Limb (tissue), 2 donors: ENCODE results near the gene FER1L5.

Experiments
- DNase-seq, 2 donors: peaks; one replicate each; pipeline ENCODE4 v3.0.0-alpha.2; 2016; ENCODE audit errors: extremely low spot score in 2 of 2

The FER1L5 gene

GRCh38 chr2:96680561-96681141, 38.1 kb downstream of the FER1L5 start:
- DNase-seq = no peak

GRCh38 chr2:96681540-96681939, 39.0 kb downstream of the FER1L5 start:
- DNase-seq = no peak

GRCh38 chr2:96683307-96683706, 40.7 kb downstream of the FER1L5 start:
- DNase-seq = no peak

- DNase-seq = no peak
Observed at GRCh38 chr2:96683972-96684820, 41.6 kb downstream of the FER1L5 start.

- no peak for DNase-seq
Observed at GRCh38 chr2:96684883-96685576, 42.5 kb downstream of the FER1L5 start.

DNA sequence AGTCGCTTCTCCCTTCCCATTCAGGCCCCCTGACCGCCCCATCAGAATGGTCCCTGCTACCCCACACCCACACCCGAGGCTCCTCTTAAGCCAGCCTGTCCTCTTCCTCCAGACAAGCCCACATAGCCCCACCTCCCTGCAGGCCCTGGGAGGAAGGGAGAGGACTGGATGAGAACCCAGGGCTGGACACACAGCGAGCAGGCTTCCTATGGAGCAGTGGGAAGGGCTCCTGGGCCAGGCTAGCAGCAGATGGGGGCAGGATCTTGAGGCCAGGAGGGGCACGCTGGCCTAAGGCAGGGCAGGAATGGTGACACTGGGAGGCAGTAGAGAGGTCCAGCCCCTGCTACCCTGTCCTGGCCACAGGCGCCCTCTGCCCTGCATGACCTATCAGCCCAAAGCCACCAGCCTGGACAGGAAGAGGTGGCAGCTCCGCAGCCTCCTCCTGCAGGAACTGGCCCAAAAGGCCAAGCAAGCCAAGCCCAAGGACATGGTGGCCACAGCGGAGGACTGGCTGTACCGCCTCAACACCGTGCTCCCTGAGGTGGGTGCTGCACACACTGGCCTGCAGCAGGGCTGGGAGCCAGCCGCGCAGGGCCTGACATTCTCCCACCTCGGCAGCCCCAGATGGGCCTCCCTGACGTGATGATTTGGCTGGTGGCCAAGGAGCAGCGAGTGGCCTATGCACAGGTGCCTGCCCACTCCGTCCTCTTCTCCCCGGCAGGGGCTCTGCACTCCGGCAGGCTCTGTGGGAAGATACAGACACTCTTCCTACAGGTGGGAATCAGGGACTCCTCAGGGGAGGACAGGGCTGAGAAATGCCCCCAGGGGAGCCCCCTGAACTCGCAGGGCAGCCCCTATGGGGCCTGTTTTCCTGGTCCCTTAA, 43.3 kb downstream of the FER1L5 start:
- peak in 1 of 2 donors; percentile 70 for DNase-seq

DNA sequence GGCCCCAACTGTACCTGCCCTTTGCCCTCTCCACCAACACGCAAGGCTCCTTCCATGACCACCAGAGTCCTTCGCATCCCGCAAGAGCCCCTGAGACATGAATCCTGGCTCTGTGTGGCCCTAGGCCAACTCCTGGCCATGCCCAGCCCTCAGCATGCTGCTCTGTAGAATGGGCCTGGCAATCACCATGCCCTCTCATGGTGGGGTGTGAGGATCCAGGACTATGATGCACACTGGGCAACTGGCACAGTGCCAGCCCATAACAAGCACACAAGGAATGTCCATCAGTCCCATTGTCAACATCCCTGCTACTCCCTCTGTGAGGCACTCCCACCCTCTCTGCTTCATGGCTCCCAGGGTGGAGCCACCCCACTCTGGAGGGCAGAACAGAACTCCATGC, 44.7 kb downstream of the FER1L5 start:
- no peak for DNase-seq

- DNase-seq = no peak
Observed at GRCh38 chr2:96687711-96688640, 45.4 kb downstream of the FER1L5 start.

DNA sequence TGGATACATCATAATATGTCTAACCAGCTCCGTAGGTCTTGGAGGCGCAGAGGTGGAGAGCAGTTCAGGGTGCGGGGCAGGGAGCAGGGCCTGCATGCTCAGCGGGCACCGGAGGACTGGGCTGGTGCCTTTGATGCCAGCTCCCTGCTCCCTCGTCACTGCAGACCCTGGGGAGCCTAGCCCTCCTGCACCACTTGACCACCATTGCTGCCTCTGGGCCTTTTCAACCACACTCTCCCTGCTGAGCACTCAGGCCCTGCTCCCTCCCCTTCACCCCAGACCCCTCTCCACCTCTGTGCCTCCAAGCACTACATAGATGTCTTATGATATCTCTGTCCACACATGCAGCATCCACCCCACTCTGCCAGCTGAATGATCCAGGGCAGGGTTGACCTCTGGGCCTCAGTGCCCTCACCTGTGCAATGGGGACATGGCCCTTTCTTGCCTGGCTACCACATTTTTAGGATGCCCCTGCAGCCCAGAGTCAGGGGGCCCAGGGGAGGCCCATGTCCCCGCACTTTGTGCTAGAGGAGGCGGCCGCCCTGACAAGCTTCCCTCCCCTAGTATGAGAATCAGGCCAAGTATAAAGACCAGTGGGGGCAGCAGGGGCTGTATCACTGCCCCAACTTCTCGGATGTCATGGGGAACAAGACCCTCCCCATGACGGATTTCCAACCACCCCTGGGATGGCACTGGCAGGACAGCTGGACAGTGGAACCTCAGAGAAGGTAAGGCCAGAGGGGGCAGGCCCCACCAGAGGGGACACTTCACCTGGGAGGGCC, 46.3 kb downstream of the FER1L5 start:
- DNase-seq = no peak

DNA sequence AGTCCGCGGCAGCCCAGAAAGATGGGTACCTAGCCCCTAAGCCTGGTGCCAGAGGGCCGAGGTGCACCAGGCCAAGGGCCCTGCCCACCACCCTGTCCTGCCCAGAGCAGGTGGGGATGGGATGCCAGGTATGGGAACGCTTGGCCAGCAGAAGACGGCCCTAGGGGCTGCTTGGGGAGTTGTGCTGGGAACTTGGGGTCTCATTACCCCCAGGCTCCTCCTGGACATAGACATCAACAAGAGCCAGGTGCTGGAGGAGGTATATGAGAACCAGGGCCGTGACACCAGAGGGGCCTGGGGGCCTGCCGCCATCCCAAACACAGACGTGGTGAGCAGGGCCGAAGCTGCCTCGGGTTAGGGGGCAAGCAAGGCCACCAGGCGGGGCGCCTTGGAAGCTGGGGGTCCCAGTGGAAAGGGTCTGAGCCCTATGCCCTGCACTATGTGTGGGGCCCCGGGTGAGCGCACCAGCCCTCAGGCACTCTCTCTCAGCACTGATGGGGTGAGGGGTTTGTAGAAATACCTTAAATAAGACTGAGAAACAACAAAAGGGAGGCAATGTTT, 46.9 kb downstream of the FER1L5 start:
- DNase-seq = no peak

DNA sequence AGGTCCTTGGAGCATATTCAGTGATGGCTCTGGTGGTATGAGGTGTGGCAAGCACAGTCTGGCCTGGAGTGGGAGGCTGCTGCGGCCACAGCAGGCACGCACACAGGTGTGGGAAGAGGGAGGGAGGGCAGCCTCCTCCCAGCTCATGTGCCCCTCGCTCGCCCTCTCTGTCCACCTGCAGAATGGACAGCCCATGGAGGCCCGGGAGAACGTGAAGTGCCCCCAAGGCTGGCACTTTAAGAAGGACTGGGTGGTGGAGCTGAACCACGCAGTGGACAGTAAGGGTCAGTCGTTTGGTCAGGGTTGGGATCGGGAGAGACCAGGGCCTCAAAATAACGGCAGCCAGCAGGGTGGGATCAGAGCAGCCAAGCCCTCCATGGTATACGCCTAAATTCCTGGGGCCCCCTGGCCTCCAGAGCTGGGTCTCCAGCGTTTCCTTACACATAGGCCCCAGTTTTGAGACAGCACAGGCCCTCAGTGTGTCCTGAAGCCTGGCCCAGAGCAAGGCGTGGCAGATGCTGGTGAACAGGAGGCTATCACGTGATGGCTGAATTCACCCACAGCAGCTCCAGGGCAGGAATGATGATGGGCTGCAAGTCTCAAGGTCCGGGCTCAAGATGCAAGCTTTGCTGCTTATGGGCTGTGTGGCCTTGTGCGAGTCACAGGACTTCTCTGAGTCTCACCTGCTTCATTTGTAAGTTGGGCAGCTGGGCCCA, 47.9 kb downstream of the FER1L5 start:
- no peak for DNase-seq

GRCh38 chr2:96691022-96691612, 48.6 kb downstream of the FER1L5 start:
- no peak for DNase-seq

GRCh38 chr2:96692094-96692971, 49.8 kb downstream of the FER1L5 start:
- no peak for DNase-seq

GRCh38 chr2:96693286-96694200, 51.0 kb downstream of the FER1L5 start:
- DNase-seq = no peak

GRCh38 chr2:96694279-96694678, 51.7 kb downstream of the FER1L5 start:
- no peak for DNase-seq

GRCh38 chr2:96694816-96695455, 52.4 kb downstream of the FER1L5 start:
- no peak for DNase-seq
